Activated CD8-positive, alpha-beta memory T cell treated with anti-CD3 and anti-CD28 coated beads for 4 hours (primary cell): ENCODE data around the gene ARHGDIA.
"Not testable (repeated sequence)": the region's sequence is repeated elsewhere in the genome, so short reads cannot be mapped to it uniquely, and the experiment has no call there.

Source experiments
- DNase-seq, 2 donors: peaks; one replicate each; pipeline ENCODE4 v3.0.0-alpha.2; 2020; ENCODE audit warnings: low read depth in 2 of 2

Gene ARHGDIA

GRCh38 chr17:81843713-81844326, 27.3 kb downstream of the ARHGDIA start:
- no peak for DNase-seq

GRCh38 chr17:81842725-81843504, 28.2 kb downstream of the ARHGDIA start:
- no peak for DNase-seq

- DNase-seq = no peak
Observed at GRCh38 chr17:81842378-81842724, 28.8 kb downstream of the ARHGDIA start.

GRCh38 chr17:81841866-81842265, 29.3 kb downstream of the ARHGDIA start:
- DNase-seq = no peak

- DNase-seq = no peak
Observed at GRCh38 chr17:81840826-81841778, 30.0 kb downstream of the ARHGDIA start.

GRCh38 chr17:81840059-81840458, 31.1 kb downstream of the ARHGDIA start:
- not testable (repeated sequence) for DNase-seq

GRCh38 chr17:81839301-81839700, 31.8 kb downstream of the ARHGDIA start:
- DNase-seq = no peak

GRCh38 chr17:81838753-81839255, 32.3 kb downstream of the ARHGDIA start:
- no peak for DNase-seq

GRCh38 chr17:81837641-81838040, 33.5 kb downstream of the ARHGDIA start:
- DNase-seq = no peak

GRCh38 chr17:81834831-81835267, 36.3 kb downstream of the ARHGDIA start, which contains the start of gene PPP1R27:
PPP1R27 (minus strand) TSS chr17:81835050; CDS start chr17:81834953, 97 bp downstream.
- no peak for DNase-seq

- DNase-seq = no peak
Observed at GRCh38 chr17:81833921-81834830, 37.0 kb downstream of the ARHGDIA start.

- DNase-seq = peak; percentile 88 to 89
Observed at GRCh38 chr17:81833160-81833920, 37.8 kb downstream of the ARHGDIA start, which contains the start of gene MCRIP1. MCRIP1 (minus strand) TSS chr17:81833291; CDS start chr17:81824506, 8,785 bp downstream.

- DNase-seq = peak in 1 of 2 donors; percentile 14
Observed at GRCh38 chr17:81832608-81833159, 38.5 kb downstream of the ARHGDIA start.

GRCh38 chr17:81831957-81832607, 39.1 kb downstream of the ARHGDIA start:
- peak; percentile 25 to 35 for DNase-seq

GRCh38 chr17:81831563-81831956, 39.6 kb downstream of the ARHGDIA start:
- DNase-seq = no peak

GRCh38 chr17:81829858-81830257, 41.3 kb downstream of the ARHGDIA start:
- no peak for DNase-seq

- no peak for DNase-seq
Observed at GRCh38 chr17:81828656-81829055, 42.5 kb downstream of the ARHGDIA start.

- no peak for DNase-seq
Observed at GRCh38 chr17:81825841-81826466, 45.2 kb downstream of the ARHGDIA start.

GRCh38 chr17:81824595-81824994, 46.5 kb downstream of the ARHGDIA start:
- no peak for DNase-seq
